Measurements from ENCODE around the gene SDK2.

- TF ChIP-seq EZH2 (IDR thresholded peaks at IDR 0.05; ENCODE audit: borderline replicate concordance, low read depth, low read length, poor library complexity, severe bottlenecking), result no peak
- no peak for TF ChIP-seq CTCF (conservative IDR thresholded peaks at IDR 0.05; ENCODE audit: low read depth, low read length)
Measured at GRCh38 chr17:73365301-73365874, 278.9 kb downstream of the SDK2 start.
